ENCODE data around the gene MADD. TPM values are rescaled to one million over a fixed set of nuclear protein-coding genes. Genes with fewer than 3 reads are reported as not detected.
A peak's percentile ranks its signal among the peaks of the same experiment; 100 is the strongest.

The MADD gene
- total and polyA plus RNA-seq, 10 of the 15 experiments (the other 5 are each of a cell fraction or from before 2014, with no cell fraction given): 0.47 to 35.4 (median 17.6) TPM

DNA sequence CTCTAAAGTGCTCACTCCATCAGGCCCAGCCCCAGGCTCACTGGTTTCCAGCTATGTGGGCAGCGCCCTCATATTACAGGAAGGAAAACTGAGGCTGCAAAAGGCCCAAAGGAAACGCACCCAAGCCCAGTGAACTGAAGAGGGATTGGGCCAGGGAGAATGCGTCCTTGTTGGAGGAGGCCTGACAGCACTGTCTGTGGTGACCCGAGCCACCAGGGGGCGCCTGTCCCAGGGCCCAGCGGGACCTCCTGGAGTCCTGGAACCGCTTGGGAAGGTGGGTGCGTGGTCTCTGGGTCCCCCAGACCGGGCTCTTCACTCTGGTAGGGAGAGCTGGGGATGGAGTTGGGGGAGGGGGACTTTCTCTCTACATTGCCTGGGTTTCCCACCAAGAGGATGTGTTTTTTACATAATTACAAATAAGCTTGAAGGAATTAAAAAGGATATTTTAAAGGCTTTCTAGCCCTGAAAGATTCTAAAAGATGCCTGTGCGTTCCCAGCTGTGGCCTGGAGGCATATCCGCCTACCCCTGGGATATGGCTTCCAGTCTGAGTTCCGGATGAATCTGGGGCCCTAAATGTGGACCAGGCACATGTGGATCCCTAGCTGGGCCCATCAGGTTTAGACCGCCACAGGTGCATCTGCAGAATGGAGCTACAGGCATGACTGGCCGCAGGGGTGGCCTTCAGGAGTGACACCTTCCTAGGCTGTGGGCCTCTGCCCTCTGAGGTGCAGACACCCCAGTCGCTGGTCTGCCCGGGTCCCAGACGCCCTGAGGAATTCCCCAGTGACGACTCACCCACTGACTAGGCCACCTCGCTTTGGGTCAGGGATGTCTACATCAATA lies 104.2 kb downstream of the MADD start:
- DNase-seq (ENCODE audit: low read depth, low spot score) (no peak), ATAC-seq (peak; percentile 57), FAIRE-seq (peak; percentile 47)
- peaks cover 41% of the 10 kb centered on the region for H3K79me2 ChIP-seq (ENCODE audit: control insufficient read depth, insufficient read depth, low read length)
- H3K27ac ChIP-seq (ENCODE audit: control insufficient read depth, insufficient read depth): peak overlapping the region; percentile 20; the same call in 1 of the 2 replicates
- peak overlapping the region; percentile 41; the same call in 1 of the 2 replicates for H3K4me2 ChIP-seq (ENCODE audit: control insufficient read depth, insufficient read depth)
- H3K9me3 ChIP-seq (replicated peaks; ENCODE audit: control insufficient read depth, insufficient read depth, low read length): no peaks in the 10 kb centered on the region
- no peak overlapping the region for H2AFZ ChIP-seq (ENCODE audit: control insufficient read depth, low read depth, low read length)
- H3K9ac ChIP-seq (ENCODE audit: control insufficient read depth, insufficient read depth, low read length): no peak overlapping the region
- ChIA-PET CTCF (interaction anchor here (0.5 to 8.6 kb wide), 32 partner anchors 8 to 479 kb away, joined by 3 to 161 read pairs (median 5); partner anchors contain the start of genes DDB2, PSMC3, PTPMT1 and SLC39A13), POLR2A (interaction anchor here (0.6 to 3.7 kb wide), 5 partner anchors 14 to 45 kb away, joined by 3 to 21 read pairs (median 6); partner anchors contain the start of gene SLC39A13), RAD21 (ENCODE audit: unreplicated experiment) (interaction anchor here (1.0 to 2.8 kb wide), 9 partner anchors 17 to 125 kb away, joined by 3 to 24 read pairs (median 7); partner anchors contain the start of genes ACP2 and SLC39A13), SMC1A (ENCODE audit: uncharacterized antibody, unreplicated experiment) (interaction anchor here (0.6 to 3.7 kb wide), 17 partner anchors 13 to 243 kb away, joined by 3 to 35 read pairs (median 5); partner anchors contain the start of genes PSMC3 and SLC39A13)
- intact Hi-C loops (cut with micrococcal nuclease; ENCODE audit: unreplicated experiment): loop anchor here (1.0 to 10.0 kb wide), 3 partner anchors 34 to 481 kb away; partner anchors contain the start of genes FNBP4 and SLC39A13
- no TSS peak for BruUV-seq (replicated peaks)
- no peaks in the 10 kb centered on the region for H3K27me3 ChIP-seq (replicated peaks in 1 of 2; ENCODE audit: control insufficient read depth in 2 of 2, insufficient read depth in 2 of 2, low read length in 1 of 2)
- WGBS (ENCODE audit: insufficient coverage, insufficient replicate concordance, low lambda C conversion rate, missing lambda C conversion rate): 10% methylated on average over 19 of the region's 19 CpGs
- no peaks in the 10 kb centered on the region for H4K20me1 ChIP-seq (ENCODE audit: control insufficient read depth, insufficient read depth)
- no peak overlapping the region for H3K4me3 ChIP-seq
- in situ Hi-C loops (cut with MboI): loop anchor here (5.0 kb wide), 1 partner anchor 33 kb away; the partner anchor contains the start of gene SLC39A13
- peaks cover 2 to 8% of the 10 kb centered on the region in 2 experiments for H3K36me3 ChIP-seq (ENCODE audit: control insufficient read depth in 2 of 2, insufficient read depth in 2 of 2, low read length in 1 of 2)
- H3K4me1 ChIP-seq (ENCODE audit: control insufficient read depth, insufficient read depth, low read length): peaks cover 18% of the 10 kb centered on the region
- TF ChIP-seq SPI1 (IDR thresholded peaks at IDR 0.05; ENCODE audit: borderline replicate concordance, insufficient read depth, low read depth, low read length): no peak
- no peak for TF ChIP-seq TAF1 (IDR thresholded peaks at IDR 0.05; ENCODE audit: borderline replicate concordance, low read depth, low read length)
- TF ChIP-seq HCFC1 (IDR thresholded peaks at IDR 0.05; ENCODE audit: low read length): peak; percentile 18; the same call in 1 of the 2 replicates
- TF ChIP-seq BHLHE40 (IDR thresholded peaks at IDR 0.05; ENCODE audit: borderline replicate concordance in 1 of 2, low read depth in 2 of 2, low read length in 1 of 2): 0 out of 4 replicates have a peak, but pooled peaks have one; percentile 7 to 22
- peak; percentile 42 to 66; a peak in 2 of 4 replicates for TF ChIP-seq IKZF2 (IDR thresholded peaks at IDR 0.05)
- peak; percentile 63 for TF ChIP-seq YY1 (IDR thresholded peaks at IDR 0.05; ENCODE audit: low read depth, low read length)
- no peak for TF ChIP-seq CHD1 (IDR thresholded peaks at IDR 0.05; ENCODE audit: low read depth, low read length)
- TF ChIP-seq WRNIP1 (IDR thresholded peaks at IDR 0.05; ENCODE audit: borderline replicate concordance, low read depth, low read length): no peak
- no peak for TF ChIP-seq MTA2 (IDR thresholded peaks at IDR 0.05; ENCODE audit: low read depth)
- peak; percentile 69; the same call in 1 of the 2 replicates for TF ChIP-seq IKZF1 (conservative IDR thresholded peaks at IDR 0.05)
- TF ChIP-seq RAD21 (IDR thresholded peaks at IDR 0.05; ENCODE audit: insufficient read depth, low read depth, low read length): peak; percentile 73
- 0 out of 2 replicates have a peak, but pooled peaks have one; percentile 26 for TF ChIP-seq NFXL1 (IDR thresholded peaks at IDR 0.05; ENCODE audit: borderline replicate concordance)
- no peak for TF ChIP-seq DPF2 (IDR thresholded peaks at IDR 0.05)
- no peak for TF ChIP-seq ZNF274 (IDR thresholded peaks at IDR 0.05; ENCODE audit: insufficient read depth, insufficient read length)
- peak; percentile 76 for TF ChIP-seq RUNX3 (IDR thresholded peaks at IDR 0.05; ENCODE audit: low read length)
- peak; percentile 52; the same call in 1 of the 2 replicates for TF ChIP-seq LARP7 (IDR thresholded peaks at IDR 0.05)
- no peak for TF ChIP-seq ESRRA (IDR thresholded peaks at IDR 0.05; ENCODE audit: low read length)
- no peak for TF ChIP-seq PML (IDR thresholded peaks at IDR 0.05; ENCODE audit: low read length)
- TF ChIP-seq NFIC (IDR thresholded peaks at IDR 0.05; ENCODE audit: low read depth, low read length): no peak
- no peak for TF ChIP-seq CREB1 (IDR thresholded peaks at IDR 0.05; ENCODE audit: low read depth)
- TF ChIP-seq, protein P1, sequence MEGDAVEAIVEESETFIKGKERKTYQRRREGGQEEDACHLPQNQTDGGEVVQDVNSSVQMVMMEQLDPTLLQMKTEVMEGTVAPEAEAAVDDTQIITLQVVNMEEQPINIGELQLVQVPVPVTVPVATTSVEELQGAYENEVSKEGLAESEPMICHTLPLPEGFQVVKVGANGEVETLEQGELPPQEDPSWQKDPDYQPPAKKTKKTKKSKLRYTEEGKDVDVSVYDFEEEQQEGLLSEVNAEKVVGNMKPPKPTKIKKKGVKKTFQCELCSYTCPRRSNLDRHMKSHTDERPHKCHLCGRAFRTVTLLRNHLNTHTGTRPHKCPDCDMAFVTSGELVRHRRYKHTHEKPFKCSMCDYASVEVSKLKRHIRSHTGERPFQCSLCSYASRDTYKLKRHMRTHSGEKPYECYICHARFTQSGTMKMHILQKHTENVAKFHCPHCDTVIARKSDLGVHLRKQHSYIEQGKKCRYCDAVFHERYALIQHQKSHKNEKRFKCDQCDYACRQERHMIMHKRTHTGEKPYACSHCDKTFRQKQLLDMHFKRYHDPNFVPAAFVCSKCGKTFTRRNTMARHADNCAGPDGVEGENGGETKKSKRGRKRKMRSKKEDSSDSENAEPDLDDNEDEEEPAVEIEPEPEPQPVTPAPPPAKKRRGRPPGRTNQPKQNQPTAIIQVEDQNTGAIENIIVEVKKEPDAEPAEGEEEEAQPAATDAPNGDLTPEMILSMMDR (IDR thresholded peaks at IDR 0.05 in 2 of 3, conservative IDR thresholded peaks at IDR 0.05 in 1 of 3; ENCODE audit: control insufficient read depth in 2 of 3, extremely low read depth in 1 of 3, insufficient read depth in 1 of 3, low read depth in 3 of 3, low read length in 3 of 3): peak; percentile 86 to 96 (median 94)
- TF ChIP-seq POLR2A (IDR thresholded peaks at IDR 0.05; ENCODE audit: low read depth, low read length): peak; percentile 19; the same call in 1 of the 2 replicates
- peak; percentile 57 for TF ChIP-seq EED (IDR thresholded peaks at IDR 0.05; ENCODE audit: low read depth)

Data from GM12878 (cell line).